Calu3 (cell line): Measurements from ENCODE around the gene EFCAB6. TPM values are rescaled to one million over a fixed set of nuclear protein-coding genes. Genes with fewer than 3 reads are reported as not detected.

Source experiments
- BruUV-seq: library from RNA; stranded (reverse); fragments of 400-500 nt; replicated peaks from 2 replicates; lab custom pipeline; 2021; lab: Mats Ljungman, UMichigan
- CTCF ChIA-PET: fragments of 300-600 bp; sonication (Branson Sonifier 250); formaldehyde crosslinking; loops from one replicate; lab custom pipeline; 2022; ENCODE audit warnings: antibody characterized with exemption; lab: Charles Lee
- DNase-seq: peaks from one replicate; pipeline ENCODE4 v3.0.0; 2022
- H3K27ac Mint-ChIP-seq: one replicate; pipeline ENCODE4 v1.8.0; 2022; ENCODE audit warnings: mixed read lengths; ENCODE audit not compliant: unreplicated experiment
- H3K27me3 Mint-ChIP-seq: one replicate; pipeline ENCODE4 v1.8.0; 2022; ENCODE audit warnings: mixed read lengths; ENCODE audit not compliant: unreplicated experiment
- H3K36me3 Mint-ChIP-seq: one replicate; pipeline ENCODE4 v1.8.0; 2022; ENCODE audit warnings: mild to moderate bottlenecking, moderate library complexity, mixed read lengths; ENCODE audit not compliant: insufficient read depth, unreplicated experiment
- H3K4me1 Mint-ChIP-seq: one replicate; pipeline ENCODE4 v1.8.0; 2022; ENCODE audit warnings: mild to moderate bottlenecking, low read depth, mixed read lengths; ENCODE audit not compliant: unreplicated experiment
- H3K4me3 Mint-ChIP-seq: one replicate; pipeline ENCODE4 v1.8.0; 2022; ENCODE audit warnings: mild to moderate bottlenecking, low read depth, moderate library complexity, mixed read lengths; ENCODE audit not compliant: unreplicated experiment
- H3K9me3 Mint-ChIP-seq: one replicate; pipeline ENCODE4 v1.8.0; 2022; ENCODE audit warnings: low read depth, mixed read lengths; ENCODE audit not compliant: unreplicated experiment
- CTCF ChIP-seq: fragments of 200-600 bp; IDR thresholded peaks from one replicate; pipeline ENCODE4 v1.8.0; 2022; ENCODE audit warnings: antibody characterized with exemption; ENCODE audit not compliant: unreplicated experiment
- intact Hi-C: fragments of 100-400 bp; cut with micrococcal nuclease; formaldehyde crosslinking; loops from one replicate; pipeline ENCODE4 v1.10.0; 2022; ENCODE audit not compliant: unreplicated experiment
- total RNA-seq: library from RNA; stranded (reverse); gene quantifications from 2 replicates; pipeline ENCODE4 v1.2.3, GENCODE V29; 2022

Gene EFCAB6
- total RNA-seq, 1 experiment from 2014 or later = 2.2 TPM

DNA sequence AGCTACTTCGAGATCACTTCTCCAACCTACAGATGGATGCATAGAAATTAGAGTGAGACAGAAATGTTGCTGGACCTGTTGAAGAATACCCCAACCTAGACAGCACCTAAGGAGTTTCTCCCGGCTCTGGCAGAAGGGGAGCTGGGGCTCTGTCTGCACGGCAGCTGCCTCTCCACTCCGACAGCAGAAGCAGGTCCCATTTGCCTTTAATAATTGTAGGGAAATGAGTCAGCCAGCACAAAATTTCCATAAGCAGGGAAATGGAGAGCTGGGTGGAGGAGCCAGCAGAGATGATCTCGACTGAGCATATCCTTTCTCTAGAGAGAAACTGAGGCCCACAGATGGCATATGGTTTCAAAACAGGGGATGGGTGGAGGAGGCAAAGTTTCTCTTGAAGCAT is 80.1 kb downstream of the EFCAB6 start:
- Mint-ChIP-seq H3K36me3 (no peaks in the 10 kb centered on the region), H3K4me1 (no peaks in the 10 kb centered on the region), H3K9me3 (no peaks in the 10 kb centered on the region), H3K4me3 (no peak overlapping the region), H3K27ac (no peak overlapping the region), H3K27me3 (peaks cover 26% of the 10 kb centered on the region)
- CTCF ChIA-PET = interaction anchor here (0.7 kb wide), 1 partner anchor 19 kb away, joined by 3 read pairs; no protein-coding TSS in a partner anchor
- no TSS peak for BruUV-seq
- intact Hi-C loops = no loop called here
- DNase-seq = no peak
- TF ChIP-seq CTCF = no peak

GRCh38 chr22:43726964-43727543 is 85.1 kb downstream of the EFCAB6 start:
- Mint-ChIP-seq H3K9me3 (no peaks in the 10 kb centered on the region), H3K36me3 (no peaks in the 10 kb centered on the region), H3K4me3 (no peak overlapping the region), H3K27me3 (peaks cover 26% of the 10 kb centered on the region), H3K27ac (no peak overlapping the region), H3K4me1 (no peaks in the 10 kb centered on the region)
- no TSS peak for BruUV-seq
- CTCF ChIA-PET = interaction anchor here (0.8 kb wide), 1 partner anchor 266 kb away, joined by 3 read pairs; no protein-coding TSS in a partner anchor
- TF ChIP-seq CTCF = no peak
- DNase-seq = no peak
- intact Hi-C loops = no loop called here

GRCh38 chr22:43726322-43726721 is 85.8 kb downstream of the EFCAB6 start:
- H3K36me3 Mint-ChIP-seq = no peaks in the 10 kb centered on the region
- no TSS peak for BruUV-seq
- H3K9me3 Mint-ChIP-seq = no peaks in the 10 kb centered on the region
- CTCF ChIA-PET = interaction anchor here (0.7 to 0.8 kb wide), 3 partner anchors 11 to 648 kb away, joined by 3 to 7 read pairs (median 7); no protein-coding TSS in a partner anchor
- intact Hi-C loops = no loop called here
- no peak overlapping the region for H3K4me3 Mint-ChIP-seq
- TF ChIP-seq CTCF = no peak
- H3K27ac Mint-ChIP-seq = no peak overlapping the region
- no peaks in the 10 kb centered on the region for H3K4me1 Mint-ChIP-seq
- peaks cover 26% of the 10 kb centered on the region for H3K27me3 Mint-ChIP-seq
- no peak for DNase-seq

DNA sequence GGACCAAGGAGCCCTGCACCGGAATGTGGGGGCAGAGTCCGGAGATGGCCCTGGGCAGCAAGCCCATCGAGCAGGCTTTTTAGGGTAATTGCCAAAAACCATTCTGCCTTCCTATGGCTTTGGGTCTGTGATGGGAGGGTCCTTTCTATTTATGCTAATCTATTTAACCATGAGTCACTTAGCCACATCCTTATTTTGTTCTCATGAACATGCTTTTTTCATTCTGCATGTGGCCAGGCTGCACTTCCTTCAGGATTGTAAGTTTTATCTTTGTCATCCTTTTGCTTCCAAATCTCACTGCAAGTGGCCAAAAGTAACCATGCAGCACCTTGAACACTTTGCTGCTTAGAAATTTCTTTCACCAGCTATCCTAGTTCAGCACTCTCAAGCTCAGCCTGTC is 88.3 kb downstream of the EFCAB6 start:
- no peaks in the 10 kb centered on the region for H3K9me3 Mint-ChIP-seq
- H3K27ac Mint-ChIP-seq = no peak overlapping the region
- DNase-seq = no peak
- H3K36me3 Mint-ChIP-seq = no peaks in the 10 kb centered on the region
- BruUV-seq = no TSS peak
- no peak for TF ChIP-seq CTCF
- intact Hi-C loops = no loop called here
- H3K4me1 Mint-ChIP-seq = no peaks in the 10 kb centered on the region
- peaks cover 3% of the 10 kb centered on the region for H3K27me3 Mint-ChIP-seq
- H3K4me3 Mint-ChIP-seq = no peak overlapping the region
- CTCF ChIA-PET = interaction anchor here (0.6 kb wide), 1 partner anchor 28 kb away, joined by 3 read pairs; no protein-coding TSS in a partner anchor
